ENCODE measurements around the gene SLC9A7. TPM values are rescaled to one million over a fixed set of nuclear protein-coding genes. Genes with fewer than 3 reads are reported as not detected.

The SLC9A7 gene
- total RNA-seq, 1 experiment from 2014 or later = 74.3 TPM

DNA sequence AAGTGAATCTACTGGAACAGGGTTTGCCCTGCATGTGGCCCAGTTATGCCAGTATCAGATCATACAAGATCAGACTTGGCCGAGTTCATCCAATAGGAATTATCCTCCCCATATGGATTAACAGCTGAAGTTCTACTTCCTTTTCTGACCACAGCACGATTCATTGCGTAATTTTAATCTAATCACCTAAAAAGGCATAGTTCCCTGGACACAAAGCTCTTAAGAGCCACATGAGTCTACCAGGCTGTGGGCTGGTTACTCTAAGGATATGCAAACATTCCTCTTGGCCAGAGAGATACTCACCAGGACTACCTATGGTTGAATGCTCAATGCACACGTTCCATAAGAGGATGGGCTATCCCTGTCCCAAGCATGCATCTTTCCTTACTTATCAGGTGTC is 138.4 kb downstream of the SLC9A7 start:
- peaks cover 10% of the 10 kb centered on the region for H3K4me1 ChIP-seq (ENCODE audit: insufficient read depth, low read length)
- no peak overlapping the region for H3K9ac ChIP-seq (ENCODE audit: low read length)
- ChIA-PET POLR2A (ENCODE audit: unreplicated experiment) (no interaction called here), CTCF (no interaction called here)
- no TSS peak for BruUV-seq (replicated peaks)
- no peak overlapping the region for H3K27ac ChIP-seq (ENCODE audit: low read length)
- intact Hi-C loops (cut with micrococcal nuclease) = no loop called here
- ATAC-seq (no peak), DNase-seq (no peak)
- peaks cover 3% of the 10 kb centered on the region; the same call in 1 of the 2 replicates for H4K20me1 ChIP-seq (ENCODE audit: low read length)
- H3K4me3 ChIP-seq (ENCODE audit: low read length) = no peak overlapping the region
- TF ChIP-seq, protein P1, sequence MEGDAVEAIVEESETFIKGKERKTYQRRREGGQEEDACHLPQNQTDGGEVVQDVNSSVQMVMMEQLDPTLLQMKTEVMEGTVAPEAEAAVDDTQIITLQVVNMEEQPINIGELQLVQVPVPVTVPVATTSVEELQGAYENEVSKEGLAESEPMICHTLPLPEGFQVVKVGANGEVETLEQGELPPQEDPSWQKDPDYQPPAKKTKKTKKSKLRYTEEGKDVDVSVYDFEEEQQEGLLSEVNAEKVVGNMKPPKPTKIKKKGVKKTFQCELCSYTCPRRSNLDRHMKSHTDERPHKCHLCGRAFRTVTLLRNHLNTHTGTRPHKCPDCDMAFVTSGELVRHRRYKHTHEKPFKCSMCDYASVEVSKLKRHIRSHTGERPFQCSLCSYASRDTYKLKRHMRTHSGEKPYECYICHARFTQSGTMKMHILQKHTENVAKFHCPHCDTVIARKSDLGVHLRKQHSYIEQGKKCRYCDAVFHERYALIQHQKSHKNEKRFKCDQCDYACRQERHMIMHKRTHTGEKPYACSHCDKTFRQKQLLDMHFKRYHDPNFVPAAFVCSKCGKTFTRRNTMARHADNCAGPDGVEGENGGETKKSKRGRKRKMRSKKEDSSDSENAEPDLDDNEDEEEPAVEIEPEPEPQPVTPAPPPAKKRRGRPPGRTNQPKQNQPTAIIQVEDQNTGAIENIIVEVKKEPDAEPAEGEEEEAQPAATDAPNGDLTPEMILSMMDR (conservative IDR thresholded peaks at IDR 0.05; ENCODE audit: low read depth, low read length) = no peak
- no peak for TF ChIP-seq EZH2 (IDR thresholded peaks at IDR 0.05; ENCODE audit: low read length, unreplicated experiment)
- TF ChIP-seq EZH2phosphoT487 (IDR thresholded peaks at IDR 0.05; ENCODE audit: borderline replicate concordance, low read length) = no peak
- no peaks in the 10 kb centered on the region for H3K9me2 ChIP-seq (replicated peaks; ENCODE audit: low read length)
- H3K4me2 ChIP-seq (ENCODE audit: low read length) = no peak overlapping the region
- no peaks in the 10 kb centered on the region for H3F3A ChIP-seq (ENCODE audit: low read length, unreplicated experiment)
- no peaks in the 10 kb centered on the region for H3K9me3 ChIP-seq (ENCODE audit: low read length)
- peaks cover 25% of the 10 kb centered on the region for H3K36me3 ChIP-seq (ENCODE audit: low read depth, low read length)
- no peaks in the 10 kb centered on the region for H3K27me3 ChIP-seq (ENCODE audit: low read length)
- H2AFZ ChIP-seq (ENCODE audit: low read length) = no peak overlapping the region
- H3K79me2 ChIP-seq (ENCODE audit: low read length) = no peaks in the 10 kb centered on the region

DNA sequence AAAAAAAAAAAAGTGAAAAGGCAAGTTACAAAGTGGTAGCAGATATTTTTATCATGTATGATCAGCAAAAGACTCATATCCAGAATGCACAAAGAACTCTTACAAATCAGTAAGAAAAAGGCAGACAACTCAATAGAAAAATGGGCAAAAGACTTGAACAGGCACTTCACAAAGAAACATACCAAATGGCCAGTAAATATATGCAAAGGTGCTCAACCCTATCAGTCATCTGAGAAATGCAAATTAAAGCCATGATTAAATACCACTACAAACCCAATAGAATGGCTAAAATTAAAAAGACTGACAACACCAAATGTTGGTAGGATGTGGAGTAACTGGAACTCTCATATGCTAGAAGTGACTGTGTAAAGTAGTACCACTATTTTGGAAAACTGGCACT is 140.0 kb downstream of the SLC9A7 start:
- H3F3A ChIP-seq (ENCODE audit: low read length, unreplicated experiment) = no peaks in the 10 kb centered on the region
- POLR2A ChIA-PET (ENCODE audit: unreplicated experiment) = no interaction called here

DNA sequence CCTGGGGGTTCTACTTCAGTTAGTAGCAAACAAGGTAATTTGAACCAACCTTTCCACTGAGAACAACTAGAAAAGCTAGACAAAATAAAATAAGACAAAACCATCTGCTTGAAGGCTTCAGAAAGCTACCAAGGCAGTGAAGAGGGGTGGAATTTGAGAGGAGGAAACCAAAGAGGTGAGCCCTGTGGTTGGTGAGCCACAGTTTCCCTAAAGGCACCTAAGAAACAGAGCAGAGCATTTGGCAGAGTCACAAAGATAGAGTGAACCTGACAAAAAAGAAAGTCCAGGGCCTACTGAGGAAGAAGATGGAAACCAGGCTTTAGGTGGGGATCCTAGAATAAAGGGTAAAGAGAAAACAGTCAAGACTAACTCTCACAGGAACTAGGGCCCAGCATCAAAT is 141.0 kb downstream of the SLC9A7 start:
- DNase-seq (no peak), ATAC-seq (no peak)
- Histone ChIP-seq H3K36me3 (ENCODE audit: low read depth, low read length) (peaks cover 25% of the 10 kb centered on the region), H3K4me1 (ENCODE audit: insufficient read depth, low read length) (no peaks in the 10 kb centered on the region), H2AFZ (ENCODE audit: low read length) (no peak overlapping the region), H3K27ac (ENCODE audit: low read length) (no peak overlapping the region), H4K20me1 (ENCODE audit: low read length) (no peaks in the 10 kb centered on the region), H3K79me2 (ENCODE audit: low read length) (no peaks in the 10 kb centered on the region), H3K9ac (ENCODE audit: low read length) (no peak overlapping the region), H3F3A (ENCODE audit: low read length, unreplicated experiment) (no peaks in the 10 kb centered on the region), H3K9me2 (replicated peaks; ENCODE audit: low read length) (no peaks in the 10 kb centered on the region), H3K4me2 (ENCODE audit: low read length) (no peak overlapping the region), H3K27me3 (ENCODE audit: low read length) (no peaks in the 10 kb centered on the region), H3K4me3 (ENCODE audit: low read length) (no peak overlapping the region), H3K9me3 (ENCODE audit: low read length) (no peaks in the 10 kb centered on the region)
- intact Hi-C loops (cut with micrococcal nuclease) = no loop called here
- ChIA-PET POLR2A (ENCODE audit: unreplicated experiment) (no interaction called here), CTCF (no interaction called here)
- TF ChIP-seq EZH2 (IDR thresholded peaks at IDR 0.05; ENCODE audit: low read length, unreplicated experiment) (no peak), EZH2phosphoT487 (IDR thresholded peaks at IDR 0.05; ENCODE audit: borderline replicate concordance, low read length) (no peak)
- TF ChIP-seq, protein P1 (conservative IDR thresholded peaks at IDR 0.05; ENCODE audit: low read depth, low read length) = no peak
- BruUV-seq (replicated peaks) = no TSS peak

More for the DNA sequence above, 140.0 kb downstream of the SLC9A7 start:
- Histone ChIP-seq H3K9me2 (replicated peaks; ENCODE audit: low read length) (no peaks in the 10 kb centered on the region), H4K20me1 (ENCODE audit: low read length) (peaks cover 1% of the 10 kb centered on the region; the same call in 1 of the 2 replicates), H3K4me2 (ENCODE audit: low read length) (no peak overlapping the region), H3K4me1 (ENCODE audit: insufficient read depth, low read length) (peaks cover 1% of the 10 kb centered on the region), H3K27ac (ENCODE audit: low read length) (no peak overlapping the region), H3K79me2 (ENCODE audit: low read length) (no peaks in the 10 kb centered on the region), H3K9ac (ENCODE audit: low read length) (no peak overlapping the region), H3K36me3 (ENCODE audit: low read depth, low read length) (peaks cover 25% of the 10 kb centered on the region), H2AFZ (ENCODE audit: low read length) (no peak overlapping the region), H3K27me3 (ENCODE audit: low read length) (no peaks in the 10 kb centered on the region), H3K4me3 (ENCODE audit: low read length) (no peak overlapping the region), H3K9me3 (ENCODE audit: low read length) (no peaks in the 10 kb centered on the region)
- BruUV-seq (replicated peaks) = no TSS peak
- CTCF ChIA-PET = no interaction called here
- DNase-seq = no peak
- TF ChIP-seq, protein P1 (conservative IDR thresholded peaks at IDR 0.05; ENCODE audit: low read depth, low read length) = no peak
- TF ChIP-seq EZH2phosphoT487 (IDR thresholded peaks at IDR 0.05; ENCODE audit: borderline replicate concordance, low read length) = no peak
- TF ChIP-seq EZH2 (IDR thresholded peaks at IDR 0.05; ENCODE audit: low read length, unreplicated experiment) = no peak
- intact Hi-C loops (cut with micrococcal nuclease) = no loop called here
- ATAC-seq = no peak

Data from PC-3 (cell line).